Stimulated activated naive B cell treated with anti-CD40 and anti-IgM and Interleukin-4, amounts not matched to agents 10 μg/mL and 1 μg/mL and 100 μg/mL, for 72 hours (primary cell): ENCODE results near the gene FHIT.

ENCODE experiments used
- ATAC-seq, 2 donors: fragments of 150-1000 bp; cut with Tn5 transposase; replicated peaks; 2 replicates each; pipeline ENCODE4 v1.10.0; 2021; ENCODE audit warnings: moderate library complexity in 1 of 2
- DNase-seq: peaks from one replicate; pipeline ENCODE4 v3.0.0; 2021
- H3K27ac Mint-ChIP-seq: one replicate; pipeline ENCODE4 v1.8.0; 2022; ENCODE audit warnings: mild to moderate bottlenecking, mixed read lengths
- H3K27me3 Mint-ChIP-seq, 2 donors: one replicate each; pipeline ENCODE4 v1.8.0; 2022; ENCODE audit warnings: mixed read lengths in 2 of 2
- H3K36me3 Mint-ChIP-seq, 2 donors: one replicate each; pipeline ENCODE4 v1.8.0; 2022; ENCODE audit warnings: mixed read lengths in 2 of 2, mild to moderate bottlenecking in 1 of 2
- H3K4me1 Mint-ChIP-seq, 2 donors: one replicate each; pipeline ENCODE4 v1.8.0; 2022; ENCODE audit warnings: mixed read lengths in 2 of 2, mild to moderate bottlenecking in 1 of 2
- H3K4me3 Mint-ChIP-seq, 2 donors: one replicate each; pipeline ENCODE4 v1.8.0; 2022; ENCODE audit warnings: mild to moderate bottlenecking in 2 of 2, mixed read lengths in 2 of 2, moderate library complexity in 1 of 2
- H3K9me3 Mint-ChIP-seq, 2 donors: one replicate each; pipeline ENCODE4 v1.8.0; 2022; ENCODE audit warnings: mixed read lengths in 2 of 2, mild to moderate bottlenecking in 1 of 2

FHIT gene

GRCh38 chr3:59824876-59825275, 1426.4 kb downstream of the FHIT start:
- DNase-seq (no peak), ATAC-seq (no peak)
- Mint-ChIP-seq H3K27me3 (no peaks in the 10 kb centered on the region), H3K9me3 (no peaks in the 10 kb centered on the region), H3K36me3 (no peaks in the 10 kb centered on the region), H3K27ac (no peak overlapping the region), H3K4me1 (peaks cover 2 to 13% of the 10 kb centered on the region in 2 donors), H3K4me3 (no peak overlapping the region)

GRCh38 chr3:59821274-59821673, 1430.0 kb downstream of the FHIT start:
- H3K36me3 Mint-ChIP-seq = no peaks in the 10 kb centered on the region
- H3K9me3 Mint-ChIP-seq = no peaks in the 10 kb centered on the region
- no peak for DNase-seq
- no peak for ATAC-seq
- no peak overlapping the region for H3K27ac Mint-ChIP-seq
- H3K4me3 Mint-ChIP-seq = no peak overlapping the region
- no peaks in the 10 kb centered on the region for H3K27me3 Mint-ChIP-seq
- peaks cover 2 to 13% of the 10 kb centered on the region in 2 donors for H3K4me1 Mint-ChIP-seq

GRCh38 chr3:59820352-59820934, 1430.8 kb downstream of the FHIT start:
- no peaks in the 10 kb centered on the region for H3K9me3 Mint-ChIP-seq
- no peak overlapping the region for H3K4me3 Mint-ChIP-seq
- ATAC-seq (no peak), DNase-seq (no peak)
- no peaks in the 10 kb centered on the region for H3K27me3 Mint-ChIP-seq
- H3K27ac Mint-ChIP-seq = no peak overlapping the region
- no peaks in the 10 kb centered on the region for H3K36me3 Mint-ChIP-seq
- peaks cover 2 to 13% of the 10 kb centered on the region in 2 donors for H3K4me1 Mint-ChIP-seq

DNA sequence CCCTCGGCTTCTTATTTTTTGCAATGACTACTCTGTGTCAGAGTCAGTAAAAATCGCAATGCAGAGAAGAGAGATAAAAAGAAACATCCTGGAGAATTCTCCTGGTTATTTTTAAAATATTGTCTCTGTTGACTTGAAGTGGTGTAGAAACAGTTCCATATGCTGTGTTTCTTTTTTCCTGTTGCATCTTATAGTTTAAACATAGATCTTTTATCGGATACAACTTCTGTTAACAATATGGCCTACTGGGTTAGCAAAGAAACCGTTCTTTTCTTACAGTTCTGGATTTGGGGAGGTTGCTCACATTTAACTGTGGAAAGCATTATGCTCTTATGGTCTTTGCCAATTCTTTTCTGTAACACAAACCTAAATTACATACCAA, 1432.3 kb downstream of the FHIT start:
- Mint-ChIP-seq H3K4me3 (no peak overlapping the region), H3K9me3 (no peaks in the 10 kb centered on the region)

DNA sequence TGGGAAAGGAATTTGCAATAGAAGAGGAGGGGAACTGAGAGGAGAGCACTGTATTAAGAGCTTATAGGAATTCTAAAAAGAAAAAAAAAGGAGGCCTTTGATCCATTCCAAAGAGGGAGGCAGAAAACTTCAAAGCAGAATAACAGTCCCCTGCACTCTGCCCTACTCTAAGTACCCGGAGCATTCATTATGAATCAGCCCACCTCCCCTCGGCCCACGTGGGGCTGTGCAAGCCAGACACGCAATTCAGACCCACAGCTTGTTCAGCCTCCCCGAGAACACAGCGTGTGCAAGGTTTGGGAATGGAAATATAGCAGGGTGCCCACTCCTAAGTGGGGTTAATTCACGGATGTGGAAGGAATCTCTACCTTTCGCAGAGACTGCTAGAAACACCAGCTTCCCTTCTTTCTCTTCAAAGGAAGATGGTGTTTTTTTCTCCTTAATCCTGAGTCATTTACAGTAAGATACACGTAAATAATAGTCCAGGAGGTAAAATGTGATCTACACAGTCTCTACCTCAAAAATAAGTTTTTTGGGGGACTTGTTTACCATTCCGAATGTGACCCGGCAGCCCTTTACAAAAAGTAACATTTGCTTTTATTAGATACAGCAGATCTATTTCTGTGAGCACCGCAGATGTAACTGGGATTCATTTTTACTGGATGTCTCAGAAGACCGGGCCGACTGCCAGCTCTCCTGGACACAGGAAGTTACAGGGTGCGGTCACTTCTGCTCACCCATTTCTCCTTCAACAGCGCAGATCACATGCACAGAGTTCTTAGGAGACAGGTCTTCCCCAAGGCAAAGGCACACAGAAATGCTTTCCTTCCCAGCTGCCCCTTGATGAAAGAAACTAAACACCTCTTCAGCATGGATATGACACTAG, 1433.0 kb downstream of the FHIT start:
- no peaks in the 10 kb centered on the region for H3K27me3 Mint-ChIP-seq
- H3K27ac Mint-ChIP-seq = no peak overlapping the region
- no peak overlapping the region for H3K4me3 Mint-ChIP-seq
- ATAC-seq (no peak), DNase-seq (no peak)
- H3K4me1 Mint-ChIP-seq = peaks cover 2 to 5% of the 10 kb centered on the region in 2 donors
- no peaks in the 10 kb centered on the region for H3K36me3 Mint-ChIP-seq
- no peaks in the 10 kb centered on the region for H3K9me3 Mint-ChIP-seq

More for the DNA sequence above, 1432.3 kb downstream of the FHIT start:
- no peak for ATAC-seq
- Mint-ChIP-seq H3K27me3 (no peaks in the 10 kb centered on the region), H3K27ac (no peak overlapping the region), H3K36me3 (no peaks in the 10 kb centered on the region), H3K4me1 (peaks cover 2 to 11% of the 10 kb centered on the region in 2 donors)
- DNase-seq = no peak

DNA sequence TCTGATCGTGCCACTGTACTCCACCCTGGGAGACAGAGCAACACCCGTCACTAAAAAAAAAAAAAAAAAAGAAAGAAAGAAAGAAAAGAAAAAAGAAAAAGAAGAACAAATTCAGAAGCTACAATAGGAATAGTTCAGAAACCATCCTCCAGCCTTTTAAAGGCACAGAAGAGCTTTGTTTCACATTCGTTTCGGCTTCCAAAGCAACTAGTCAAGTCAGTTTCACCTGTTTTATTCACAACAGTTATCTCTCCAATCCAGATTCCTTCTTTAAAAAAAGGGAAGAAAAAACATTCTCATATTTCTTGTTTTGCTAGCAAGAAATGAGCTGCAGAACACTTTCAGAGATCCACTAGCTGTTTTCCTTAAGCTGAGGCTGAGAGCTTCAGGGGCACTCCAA, 1433.7 kb downstream of the FHIT start:
- Mint-ChIP-seq H3K4me3 (no peak overlapping the region), H3K4me1 (peaks cover 2 to 5% of the 10 kb centered on the region in 2 donors), H3K27me3 (no peaks in the 10 kb centered on the region), H3K9me3 (no peaks in the 10 kb centered on the region), H3K27ac (no peak overlapping the region), H3K36me3 (no peaks in the 10 kb centered on the region)
- no peak for DNase-seq
- no peak for ATAC-seq

GRCh38 chr3:59816312-59816711, 1434.9 kb downstream of the FHIT start:
- ATAC-seq (no peak), DNase-seq (no peak)
- Mint-ChIP-seq H3K4me3 (no peak overlapping the region), H3K27ac (no peak overlapping the region), H3K36me3 (no peaks in the 10 kb centered on the region), H3K27me3 (no peaks in the 10 kb centered on the region), H3K9me3 (no peaks in the 10 kb centered on the region), H3K4me1 (peaks cover 9 to 16% of the 10 kb centered on the region in 2 donors)

DNA sequence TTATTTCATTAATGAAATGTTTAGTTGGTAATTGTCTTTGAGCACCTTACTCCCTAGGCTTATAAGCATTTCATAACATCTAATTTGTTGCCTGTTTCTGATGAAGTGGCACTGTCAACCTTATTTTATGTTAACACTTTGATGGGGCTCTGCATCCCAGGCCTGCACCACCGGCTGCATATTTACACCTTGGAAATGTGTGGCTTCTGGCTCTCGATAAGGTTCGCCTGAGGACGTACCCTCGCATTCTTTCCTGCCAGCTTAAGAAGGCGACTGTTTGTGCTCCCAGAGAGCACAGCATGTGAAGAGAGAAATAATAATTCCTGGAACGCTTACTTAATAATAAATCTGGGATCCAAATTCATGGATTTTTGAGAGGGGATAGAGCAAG, 1438.1 kb downstream of the FHIT start:
- DNase-seq (no peak), ATAC-seq (no peak)
- no peaks in the 10 kb centered on the region for H3K9me3 Mint-ChIP-seq
- H3K27ac Mint-ChIP-seq = no peak overlapping the region
- no peak overlapping the region for H3K4me3 Mint-ChIP-seq
- no peaks in the 10 kb centered on the region for H3K27me3 Mint-ChIP-seq
- peaks cover 14 to 35% of the 10 kb centered on the region in 2 donors for H3K4me1 Mint-ChIP-seq
- H3K36me3 Mint-ChIP-seq = peaks cover 0 to 2% of the 10 kb centered on the region in 2 donors

GRCh38 chr3:59812237-59813147, 1438.8 kb downstream of the FHIT start:
- Mint-ChIP-seq H3K27ac (no peak overlapping the region), H3K36me3 (peaks cover 0 to 2% of the 10 kb centered on the region in 2 donors), H3K27me3 (no peaks in the 10 kb centered on the region), H3K4me3 (no peak overlapping the region), H3K4me1 (peaks cover 14 to 30% of the 10 kb centered on the region in 2 donors), H3K9me3 (no peaks in the 10 kb centered on the region)
- peak in 1 of 2 donors; percentile 57 for ATAC-seq
- no peak for DNase-seq

DNA sequence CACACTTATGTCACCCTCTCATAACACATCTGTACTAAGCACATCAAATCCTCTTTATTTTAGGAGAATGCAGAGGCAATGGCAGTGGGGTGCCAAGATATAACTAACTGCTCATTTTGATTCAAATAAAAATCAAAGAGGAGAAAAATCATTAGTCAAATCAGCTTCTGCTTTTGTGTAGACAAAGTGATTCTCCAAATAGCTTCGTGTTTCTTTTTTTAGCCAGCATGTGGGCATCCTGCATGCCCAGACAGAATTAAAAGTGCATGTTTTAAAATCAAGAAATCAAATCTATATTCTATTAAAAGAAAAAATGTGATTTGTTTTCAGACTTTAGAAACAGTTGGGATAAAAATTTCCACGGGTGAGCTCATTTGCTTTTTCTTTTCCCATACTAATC, 1440.1 kb downstream of the FHIT start:
- DNase-seq = no peak
- H3K4me3 Mint-ChIP-seq = no peak overlapping the region
- no peak overlapping the region for H3K27ac Mint-ChIP-seq
- no peaks in the 10 kb centered on the region for H3K27me3 Mint-ChIP-seq
- H3K9me3 Mint-ChIP-seq = no peaks in the 10 kb centered on the region
- peak in 1 of 2 donors; percentile 29 for ATAC-seq
- H3K36me3 Mint-ChIP-seq = peaks cover 0 to 2% of the 10 kb centered on the region in 2 donors
- H3K4me1 Mint-ChIP-seq = peaks cover 14 to 29% of the 10 kb centered on the region in 2 donors

GRCh38 chr3:59810606-59811005, 1440.6 kb downstream of the FHIT start:
- Mint-ChIP-seq H3K4me1 (peaks cover 14 to 29% of the 10 kb centered on the region in 2 donors), H3K27ac (no peak overlapping the region), H3K9me3 (no peaks in the 10 kb centered on the region), H3K4me3 (no peak overlapping the region), H3K27me3 (no peaks in the 10 kb centered on the region), H3K36me3 (peaks cover 0 to 2% of the 10 kb centered on the region in 2 donors)
- ATAC-seq (no peak), DNase-seq (no peak)

DNA sequence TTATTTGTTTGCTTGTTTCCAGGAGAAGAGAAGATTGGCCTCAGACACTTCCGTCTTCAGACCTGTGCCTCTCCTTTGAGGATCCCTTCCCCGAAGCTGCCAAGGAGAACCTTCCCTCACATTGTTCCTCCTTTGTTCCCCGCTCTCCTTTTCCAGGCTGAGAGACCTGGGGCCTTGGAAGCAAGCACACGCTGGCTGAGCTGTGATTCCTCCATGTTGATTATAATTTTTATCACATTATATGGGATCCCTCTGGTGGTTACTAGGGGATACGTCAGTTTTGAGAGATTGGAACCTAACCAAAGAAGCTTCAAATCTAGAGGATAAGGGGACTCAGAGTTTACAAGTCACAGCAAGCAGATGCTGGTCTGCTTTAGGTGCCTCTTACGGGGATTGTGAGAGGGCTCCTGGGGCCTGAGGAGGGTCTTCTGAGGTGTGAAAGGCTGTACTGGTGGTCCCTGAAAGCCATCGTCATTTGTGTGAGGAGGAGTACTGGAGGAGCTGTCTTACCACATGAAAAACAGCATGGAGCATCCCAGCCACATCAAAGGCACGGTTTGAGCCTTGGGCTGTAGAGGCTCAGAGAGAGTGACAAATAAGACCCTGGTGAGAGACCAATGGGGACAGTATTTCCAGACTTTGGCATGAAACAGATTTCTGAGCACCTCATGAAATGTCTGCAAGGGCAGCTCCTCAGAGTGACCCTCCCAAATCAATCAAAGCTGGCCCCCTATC, 1441.4 kb downstream of the FHIT start:
- Mint-ChIP-seq H3K27ac (peak overlapping the region; percentile 43), H3K27me3 (no peaks in the 10 kb centered on the region), H3K36me3 (peaks cover 0 to 2% of the 10 kb centered on the region in 2 donors), H3K9me3 (no peaks in the 10 kb centered on the region), H3K4me3 (no peak overlapping the region), H3K4me1 (peaks cover 14 to 29% of the 10 kb centered on the region in 2 donors)
- DNase-seq (no peak), ATAC-seq (no peak)

GRCh38 chr3:59809016-59809415, 1442.2 kb downstream of the FHIT start:
- H3K27ac Mint-ChIP-seq = no peak overlapping the region
- no peaks in the 10 kb centered on the region for H3K9me3 Mint-ChIP-seq
- ATAC-seq = no peak
- no peak for DNase-seq
- peaks cover 14 to 29% of the 10 kb centered on the region in 2 donors for H3K4me1 Mint-ChIP-seq
- no peak overlapping the region for H3K4me3 Mint-ChIP-seq
- no peaks in the 10 kb centered on the region for H3K27me3 Mint-ChIP-seq
- peaks cover 0 to 2% of the 10 kb centered on the region in 2 donors for H3K36me3 Mint-ChIP-seq

DNA sequence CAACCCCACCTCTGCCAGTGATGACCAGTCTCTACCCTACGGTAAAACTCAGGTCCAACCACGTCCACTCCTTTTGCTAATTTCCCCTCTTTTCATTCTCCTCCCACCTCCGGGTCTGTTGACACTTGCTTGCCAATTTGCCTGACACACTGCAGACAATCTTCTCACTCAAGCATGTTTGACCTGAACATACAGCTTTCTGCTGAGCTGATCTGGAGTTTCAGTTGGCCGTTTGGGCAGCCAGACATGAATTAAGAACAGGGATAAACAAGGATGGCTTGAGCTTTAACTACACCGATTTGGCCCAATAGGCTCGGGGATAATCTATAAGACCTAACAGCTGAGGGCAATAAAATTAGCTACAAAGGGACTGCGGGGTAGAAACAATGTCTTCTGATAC, 1442.8 kb downstream of the FHIT start:
- no peaks in the 10 kb centered on the region for H3K27me3 Mint-ChIP-seq
- no peak overlapping the region for H3K4me3 Mint-ChIP-seq
- no peak overlapping the region for H3K27ac Mint-ChIP-seq
- no peaks in the 10 kb centered on the region for H3K9me3 Mint-ChIP-seq
- ATAC-seq = no peak
- peaks cover 14 to 29% of the 10 kb centered on the region in 2 donors for H3K4me1 Mint-ChIP-seq
- H3K36me3 Mint-ChIP-seq = peaks cover 0 to 2% of the 10 kb centered on the region in 2 donors
- DNase-seq = no peak
